Measurements from ENCODE around the gene SVBP.

SVBP gene

GRCh38 chr1:42773420-42773819, 43.8 kb downstream of the SVBP start:
- no peaks in the 10 kb centered on the region; the same call in 1 of the 2 replicates for H3K36me3 ChIP-seq (ENCODE audit: low read length)
- H4K20me1 ChIP-seq (ENCODE audit: low read depth, low read length) = no peaks in the 10 kb centered on the region
- no peak overlapping the region for H3K4me2 ChIP-seq (ENCODE audit: low read depth, low read length, poor library complexity, severe bottlenecking)
- H3F3A ChIP-seq (ENCODE audit: insufficient read depth) = no peaks in the 10 kb centered on the region
- H3K27me3 ChIP-seq (ENCODE audit: low read length) = no peaks in the 10 kb centered on the region
- peaks cover 32% of the 10 kb centered on the region for H3K79me2 ChIP-seq (ENCODE audit: insufficient read depth, low read length)
- TF ChIP-seq EZH2phosphoT487 (conservative IDR thresholded peaks at IDR 0.05; ENCODE audit: low read length) (no peak), CTCF (IDR thresholded peaks at IDR 0.05; ENCODE audit: insufficient read depth, low read length, poor library complexity, severe bottlenecking) (no peak)
- no peak overlapping the region for H3K9ac ChIP-seq (ENCODE audit: low read length)
- no peak overlapping the region for H2AFZ ChIP-seq (ENCODE audit: low read depth, low read length, severe bottlenecking)
- no peak overlapping the region for H3K4me3 ChIP-seq (ENCODE audit: insufficient read depth, low read length, poor library complexity, severe bottlenecking)
- H3K9me3 ChIP-seq (ENCODE audit: insufficient read depth, low read length) = no peaks in the 10 kb centered on the region
- H3K27ac ChIP-seq (ENCODE audit: low read depth, low read length) = no peak overlapping the region
- no peaks in the 10 kb centered on the region for H3K9me2 ChIP-seq (replicated peaks; ENCODE audit: insufficient read depth, low read length)

- no peaks in the 10 kb centered on the region for H3F3A ChIP-seq (ENCODE audit: insufficient read depth)
- H3K4me3 ChIP-seq (ENCODE audit: insufficient read depth, low read length, poor library complexity, severe bottlenecking) = no peak overlapping the region
Observed at GRCh38 chr1:42769811-42770210, 47.4 kb downstream of the SVBP start.

GRCh38 chr1:42768172-42768571, 49.0 kb downstream of the SVBP start:
- H3K9me2 ChIP-seq (replicated peaks; ENCODE audit: insufficient read depth, low read length) = no peaks in the 10 kb centered on the region
- no peaks in the 10 kb centered on the region for H3F3A ChIP-seq (ENCODE audit: insufficient read depth)
- H3K27ac ChIP-seq (ENCODE audit: low read depth, low read length) = no peak overlapping the region
- peak overlapping the region; percentile 69 for H3K4me3 ChIP-seq (ENCODE audit: insufficient read depth, low read length, poor library complexity, severe bottlenecking)
- peak overlapping the region; percentile 90 for H3K4me2 ChIP-seq (ENCODE audit: low read depth, low read length, poor library complexity, severe bottlenecking)
- H2AFZ ChIP-seq (ENCODE audit: low read depth, low read length, severe bottlenecking) = no peak overlapping the region
- no peaks in the 10 kb centered on the region for H3K36me3 ChIP-seq (ENCODE audit: low read length)
- peaks cover 61% of the 10 kb centered on the region for H3K79me2 ChIP-seq (ENCODE audit: insufficient read depth, low read length)
- no peaks in the 10 kb centered on the region for H3K27me3 ChIP-seq (ENCODE audit: low read length)
- peak overlapping the region; percentile 88 for H3K9ac ChIP-seq (ENCODE audit: low read length)
- peaks cover 4% of the 10 kb centered on the region; the same call in 1 of the 2 replicates for H4K20me1 ChIP-seq (ENCODE audit: low read depth, low read length)
- no peaks in the 10 kb centered on the region for H3K9me3 ChIP-seq (ENCODE audit: insufficient read depth, low read length)
- no peak for TF ChIP-seq EZH2phosphoT487 (conservative IDR thresholded peaks at IDR 0.05; ENCODE audit: low read length)
- TF ChIP-seq CTCF (IDR thresholded peaks at IDR 0.05; ENCODE audit: insufficient read depth, low read length, poor library complexity, severe bottlenecking) = no peak

More at GRCh38 chr1:42769811-42770210, 47.4 kb downstream of the SVBP start:
- H3K27ac ChIP-seq (ENCODE audit: low read depth, low read length) = no peak overlapping the region
- no peaks in the 10 kb centered on the region for H3K9me2 ChIP-seq (replicated peaks; ENCODE audit: insufficient read depth, low read length)
- TF ChIP-seq EZH2phosphoT487 (conservative IDR thresholded peaks at IDR 0.05; ENCODE audit: low read length) = no peak
- TF ChIP-seq CTCF (IDR thresholded peaks at IDR 0.05; ENCODE audit: insufficient read depth, low read length, poor library complexity, severe bottlenecking) = no peak
- H3K79me2 ChIP-seq (ENCODE audit: insufficient read depth, low read length) = peaks cover 55% of the 10 kb centered on the region
- no peak overlapping the region for H3K9ac ChIP-seq (ENCODE audit: low read length)
- no peak overlapping the region for H3K4me2 ChIP-seq (ENCODE audit: low read depth, low read length, poor library complexity, severe bottlenecking)
- no peaks in the 10 kb centered on the region for H3K9me3 ChIP-seq (ENCODE audit: insufficient read depth, low read length)
- peaks cover 4% of the 10 kb centered on the region; the same call in 1 of the 2 replicates for H4K20me1 ChIP-seq (ENCODE audit: low read depth, low read length)
- H2AFZ ChIP-seq (ENCODE audit: low read depth, low read length, severe bottlenecking) = no peak overlapping the region
- H3K27me3 ChIP-seq (ENCODE audit: low read length) = no peaks in the 10 kb centered on the region
- no peaks in the 10 kb centered on the region; the same call in 1 of the 2 replicates for H3K36me3 ChIP-seq (ENCODE audit: low read length)

Data from SU-DHL-6 (cell line).